Left renal cortex interstitium (tissue), 4 donors: ENCODE measurements around the gene HYI. TPM values are rescaled to one million over a fixed set of nuclear protein-coding genes. Genes with fewer than 3 reads are reported as not detected.

Experiments used
- DNase-seq, 4 donors: peaks; one replicate each; pipeline ENCODE4 v3.0.0-alpha.2; 2013; ENCODE audit warnings: low read depth in 4 of 4, low spot score in 2 of 4, missing footprints in 1 of 4
- polyA plus RNA-seq, 4 donors: library from polyadenylated mRNA; unstranded; fragments of 120-200 nt; gene quantifications; one replicate each; pipeline ENCODE4 v1.2.1, GENCODE V29; 2013; ENCODE audit not compliant: insufficient read length in 4 of 4

Gene HYI
- polyA plus RNA-seq, 4 donors: 32.5 to 49.2 (median 43.6) TPM

DNA sequence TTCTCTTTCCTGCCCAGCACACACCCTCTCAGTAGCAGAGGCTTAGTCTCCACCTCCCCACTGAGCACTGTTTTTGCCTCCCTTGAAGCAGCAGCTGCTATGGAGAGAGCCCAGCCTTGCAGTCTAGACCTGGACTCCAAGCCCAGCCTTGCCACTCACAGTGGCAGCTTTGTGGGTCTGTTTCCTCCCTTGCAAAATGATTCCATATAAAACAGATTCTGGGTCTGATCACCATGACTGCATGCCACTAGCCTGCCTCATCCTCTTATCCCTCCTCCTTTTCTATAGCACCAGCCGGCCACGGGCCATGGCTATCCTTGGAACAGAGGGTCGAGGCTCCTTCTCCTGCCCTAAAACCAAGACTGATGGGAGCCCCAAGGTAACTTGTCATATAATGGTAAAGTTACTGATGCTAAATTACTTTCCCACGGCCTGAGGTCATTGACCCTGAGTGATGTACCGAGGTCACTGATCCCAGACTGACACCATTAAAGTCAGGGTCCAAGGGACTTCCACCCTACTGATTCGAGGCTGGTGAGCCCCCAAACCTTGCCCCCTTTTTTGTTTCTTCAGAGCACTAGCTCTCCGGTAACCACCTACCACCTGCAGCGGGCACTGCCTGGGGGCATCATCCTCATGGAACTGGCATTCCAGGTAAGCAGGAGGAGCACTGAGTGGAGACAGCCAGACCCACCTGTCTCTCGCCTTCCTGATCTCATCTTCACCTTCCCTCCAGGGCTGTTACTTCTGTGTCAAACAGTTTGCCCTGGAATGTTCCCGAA lies 7.9 kb downstream of the HYI start:
- DNase-seq: no peak

DNA sequence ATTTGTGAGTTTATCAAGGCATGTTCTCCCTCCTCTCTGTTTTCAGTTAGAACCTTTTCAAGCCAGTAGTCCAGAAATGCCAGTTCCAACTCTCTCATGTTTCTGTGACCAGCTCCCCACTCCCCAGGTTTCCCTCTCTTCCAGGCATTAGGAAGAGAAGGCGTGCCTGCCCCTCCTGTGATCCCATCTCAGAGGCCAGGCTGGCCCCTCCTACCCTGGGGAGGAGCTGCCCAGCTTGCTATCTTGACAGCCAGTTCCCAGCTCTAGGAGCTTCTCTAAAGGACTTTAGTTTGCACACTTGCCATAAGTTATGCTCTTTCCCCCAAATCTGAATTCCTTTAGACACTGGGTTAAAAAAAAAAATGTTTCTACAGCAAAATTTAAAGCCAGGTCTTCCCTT lies 8.9 kb downstream of the HYI start:
- no peak for DNase-seq

DNA sequence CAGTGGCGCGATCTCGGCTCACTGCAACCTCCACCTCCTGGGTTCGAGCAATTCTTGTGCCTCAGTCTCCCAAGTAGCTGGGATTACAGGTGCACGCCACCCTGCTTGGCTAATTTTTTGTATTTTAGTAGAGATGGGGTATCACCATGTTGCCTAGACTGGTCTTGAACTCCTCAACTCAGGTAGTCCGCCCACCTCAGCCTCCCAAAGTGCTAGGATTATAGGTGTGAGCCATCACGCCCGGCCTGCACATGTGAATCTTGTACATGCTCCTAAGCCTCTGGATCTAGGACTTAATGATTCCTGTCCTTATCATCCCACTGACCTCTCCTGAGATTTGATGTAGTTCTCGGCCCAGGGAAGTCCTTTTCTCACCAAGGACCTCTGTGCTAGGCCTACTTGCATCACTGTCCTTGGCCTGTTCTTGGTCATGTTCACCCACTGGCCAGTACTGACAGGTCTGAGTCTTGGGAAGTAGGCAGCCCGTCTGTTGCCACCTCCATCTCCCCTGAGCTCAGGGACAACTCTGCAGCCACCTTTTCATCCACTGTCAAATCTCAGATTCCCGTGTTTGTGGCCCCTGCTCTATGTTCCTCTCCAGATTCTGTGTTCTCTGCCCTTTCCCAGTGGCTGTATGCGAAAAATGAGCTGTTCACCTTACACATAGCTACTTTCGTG lies 9.4 kb downstream of the HYI start:
- DNase-seq: no peak

DNA sequence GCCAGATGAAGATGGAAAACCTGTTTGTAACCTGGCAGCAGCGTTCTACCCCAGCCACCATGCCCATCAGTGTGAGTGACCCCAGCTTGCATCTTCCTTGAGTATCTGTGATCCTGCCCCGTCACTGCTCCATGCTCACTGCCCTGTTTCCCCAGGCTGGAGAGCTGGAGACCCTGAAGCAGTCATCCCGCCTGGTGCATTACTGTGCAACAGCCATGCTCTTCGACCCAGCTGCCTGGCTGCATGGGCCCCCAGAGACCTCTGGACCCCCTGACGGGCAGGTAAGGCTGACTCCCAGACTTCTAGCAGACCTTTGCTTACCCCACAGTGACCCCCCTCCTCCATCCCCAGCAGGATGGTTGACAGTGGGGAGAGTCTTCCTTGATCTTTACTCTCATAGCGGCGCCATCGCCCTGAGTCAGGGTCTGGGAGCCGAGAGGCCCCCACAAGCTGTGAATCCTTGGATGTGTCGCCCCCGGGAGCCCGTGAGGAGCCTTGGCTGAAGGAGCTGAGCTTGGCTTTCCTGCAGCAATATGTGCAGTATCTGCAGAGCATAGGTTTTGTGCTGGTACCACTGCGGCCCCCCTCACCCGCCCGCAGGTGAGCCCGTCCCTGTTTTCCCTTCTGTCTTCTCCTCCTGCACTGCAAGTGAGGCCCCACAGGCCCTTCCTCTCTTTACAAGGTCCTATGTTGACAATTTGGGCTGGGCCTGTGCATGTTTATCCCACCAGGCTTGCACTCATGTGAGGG lies 10.4 kb downstream of the HYI start:
- DNase-seq: no peak

GRCh38 chr1:43442756-43443155 lies 11.0 kb downstream of the HYI start:
- DNase-seq: no peak

GRCh38 chr1:43441894-43442637 lies 11.7 kb downstream of the HYI start:
- DNase-seq: no peak

GRCh38 chr1:43441166-43441893 lies 12.4 kb downstream of the HYI start:
- no peak for DNase-seq

DNA sequence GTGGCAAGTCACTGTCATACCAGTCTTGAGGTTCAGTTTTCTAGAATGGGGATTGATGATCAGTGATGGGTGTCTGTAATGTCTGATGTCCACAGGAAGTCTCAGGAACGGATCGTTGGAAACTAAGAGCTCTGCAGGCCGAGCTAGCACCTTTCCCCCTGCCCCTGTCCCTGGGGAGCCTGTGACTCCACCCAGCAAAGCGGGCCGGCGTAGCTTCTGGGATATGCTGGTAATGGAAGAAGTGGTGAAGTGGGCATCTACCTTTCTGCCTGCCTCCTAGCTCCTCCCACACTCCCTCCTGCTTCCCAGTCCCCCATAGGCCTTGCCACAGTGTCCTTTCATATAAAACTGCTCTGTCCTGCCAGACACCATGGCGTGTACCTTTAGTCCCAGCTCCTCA lies 13.4 kb downstream of the HYI start:
- DNase-seq: no peak

- DNase-seq: no peak
Measured at GRCh38 chr1:43439781-43440180, 13.9 kb downstream of the HYI start.

DNA sequence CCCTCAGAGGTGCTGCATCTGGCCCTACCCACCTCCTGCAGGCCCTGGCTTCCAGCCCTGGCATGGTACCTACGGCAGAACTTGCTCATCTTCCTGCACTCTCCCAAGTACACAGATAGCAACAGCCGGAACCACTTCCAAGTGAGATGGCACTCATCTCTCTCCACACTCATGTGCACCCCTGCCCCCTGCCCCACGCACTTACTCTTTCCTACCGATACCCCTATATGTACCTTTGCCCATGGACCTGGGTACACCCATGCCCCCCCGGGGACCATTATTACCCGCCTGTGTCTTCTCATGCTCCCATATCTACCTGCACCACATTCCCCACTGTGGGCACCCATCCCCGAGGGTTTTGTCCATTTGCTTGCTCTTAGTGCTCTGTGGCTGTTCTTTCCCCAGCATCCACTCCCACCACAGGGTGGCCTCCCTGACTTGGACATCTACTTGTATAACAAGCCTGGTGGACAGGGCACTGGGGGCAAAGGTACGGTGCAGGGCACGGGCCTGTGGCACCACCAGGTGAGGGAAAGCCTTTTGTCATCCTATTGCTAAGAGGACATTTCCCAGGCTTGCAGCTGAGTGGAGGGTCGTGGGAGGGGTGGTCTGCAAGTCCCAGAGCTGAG lies 14.7 kb downstream of the HYI start:
- no peak for DNase-seq

GRCh38 chr1:43438576-43438952 lies 15.2 kb downstream of the HYI start:
- no peak for DNase-seq

DNA sequence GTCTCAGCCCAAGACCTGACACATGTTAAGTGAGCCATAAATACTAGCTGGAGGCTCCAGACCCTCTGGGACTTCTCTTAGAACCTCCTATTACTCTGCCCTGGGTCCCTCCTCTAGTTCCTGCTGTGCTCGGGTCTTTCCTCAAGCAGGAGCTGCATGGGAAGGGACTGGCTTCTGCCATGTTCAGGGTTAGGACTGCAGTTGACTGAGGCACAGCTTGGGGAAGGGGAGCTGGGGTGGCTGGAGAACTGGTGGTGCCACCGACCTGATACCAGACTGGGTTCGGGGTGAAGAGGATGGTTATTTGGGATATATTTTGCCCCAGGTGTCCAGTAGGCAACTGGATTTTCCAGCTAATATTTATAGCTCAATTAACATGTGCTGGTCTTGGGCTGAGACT lies 15.7 kb downstream of the HYI start:
- no peak for DNase-seq

GRCh38 chr1:43437031-43437973 lies 16.4 kb downstream of the HYI start:
- DNase-seq: no peak

- no peak for DNase-seq
Measured at GRCh38 chr1:43436371-43436770, 17.4 kb downstream of the HYI start.

DNA sequence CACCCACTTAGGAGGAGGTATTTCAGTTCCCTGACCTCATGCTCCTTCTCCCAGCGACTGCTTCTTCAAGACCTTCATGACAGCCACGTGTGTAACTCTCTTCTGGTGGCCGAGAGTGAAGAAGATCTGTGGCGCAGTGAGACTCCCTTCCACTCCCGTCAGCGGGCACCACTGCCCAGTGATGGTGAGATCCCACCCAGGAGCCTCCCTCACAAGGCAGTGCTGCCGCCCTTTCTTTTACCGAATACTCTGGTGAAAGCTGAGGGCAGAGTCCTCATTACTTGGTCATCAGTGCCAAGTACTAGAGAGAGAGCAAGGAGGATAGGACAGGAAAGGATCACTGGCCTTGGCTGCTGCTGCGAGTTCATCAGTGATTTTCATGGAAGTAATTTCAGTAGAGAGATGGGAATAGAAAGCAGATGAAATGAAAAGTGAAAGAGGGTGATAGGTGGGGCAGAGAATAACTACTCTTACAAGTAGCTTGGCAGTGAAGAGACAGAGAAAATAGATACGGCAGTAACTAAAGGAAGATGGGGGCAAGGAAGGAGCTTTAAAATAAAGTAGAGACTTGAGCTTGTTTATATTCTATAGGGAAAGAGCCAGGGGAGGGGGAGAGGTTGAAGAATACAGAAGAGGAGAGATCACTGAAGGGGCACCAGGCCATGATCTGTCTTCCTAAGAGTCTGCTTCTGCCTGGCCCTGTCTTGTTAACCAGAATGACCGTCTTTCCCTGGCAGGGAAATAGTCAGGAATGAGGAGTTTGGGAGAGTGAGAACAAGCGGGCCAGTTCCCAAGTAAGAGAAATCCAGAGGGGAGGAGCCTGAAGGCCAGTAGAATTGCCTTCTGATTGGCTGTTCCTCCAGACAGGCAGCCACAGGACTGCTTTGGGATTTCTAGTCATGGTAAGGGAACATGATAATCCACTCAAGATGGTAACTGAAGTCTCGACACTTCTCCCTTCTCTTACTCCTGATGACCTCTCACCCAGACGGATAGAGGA lies 18.3 kb downstream of the HYI start:
- no peak for DNase-seq

DNA sequence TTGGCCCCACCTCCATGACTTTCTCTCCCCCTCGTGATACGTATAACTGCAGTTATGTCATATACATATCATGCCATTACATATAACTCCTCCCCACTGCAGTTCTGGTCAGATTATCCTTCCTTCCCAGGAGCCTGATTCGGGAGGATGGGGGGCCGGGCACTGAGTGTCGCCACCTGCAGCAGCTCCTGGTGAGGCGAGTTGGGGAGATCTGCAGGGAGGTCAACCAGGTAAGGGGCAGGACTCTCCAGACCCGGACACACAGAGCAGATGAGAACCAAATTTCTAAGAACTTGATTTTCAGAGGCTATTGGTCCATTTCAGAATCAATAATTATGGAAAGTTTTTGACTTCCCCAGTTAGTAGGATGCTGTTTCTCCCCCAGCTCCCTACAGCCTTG lies 19.5 kb downstream of the HYI start:
- DNase-seq: no peak

DNA sequence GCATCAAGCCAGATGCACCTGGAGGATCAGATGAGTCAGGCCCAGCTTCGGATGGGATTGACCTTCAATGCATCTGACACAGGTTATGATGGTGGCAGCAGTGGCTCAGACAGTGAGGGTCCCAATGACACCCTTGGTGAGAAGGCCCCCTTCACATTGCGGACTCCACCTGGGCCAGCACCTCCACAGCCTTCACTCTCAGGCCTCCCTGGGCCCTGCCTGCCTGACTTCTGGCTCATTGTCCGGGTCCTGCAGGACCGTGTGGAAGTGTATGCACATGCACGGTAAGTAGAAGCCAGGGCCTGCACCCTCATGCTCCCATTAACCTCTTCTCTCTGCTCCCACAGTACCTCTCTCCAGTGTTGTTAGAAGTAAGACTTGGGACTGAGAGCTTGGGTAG lies 20.8 kb downstream of the HYI start:
- no peak for DNase-seq
